CD4-positive, alpha-beta T cell (primary cell): ENCODE data around the gene CTBP1. TPM values are rescaled to one million over a fixed set of nuclear protein-coding genes. Genes with fewer than 3 reads are reported as not detected.
A peak's percentile ranks its signal among the peaks of the same experiment; 100 is the strongest.

Experiments used
- ATAC-seq: fragments of 200-7000 bp; cut with Tn5 transposase; one replicate; pipeline ENCODE4 v1.10.0; 2022; ENCODE audit warnings: mild to moderate bottlenecking; ENCODE audit not compliant: poor library complexity
- CTCF ChIA-PET: fragments of 350-600 bp; sonication (Branson Sonifier 250); formaldehyde crosslinking; loops from one replicate; lab custom pipeline; 2021; ENCODE audit warnings: antibody characterized with exemption, inconsistent platforms; lab: Charles Lee
- POLR2A ChIA-PET: fragments of 350-600 bp; sonication (Branson Sonifier 250); formaldehyde crosslinking; loops from one replicate; lab custom pipeline; 2021; ENCODE audit warnings: antibody characterized with exemption, inconsistent platforms; lab: Charles Lee
- DNase-seq, 14 experiments: peaks; one replicate each; pipeline ENCODE4 v3.0.0-alpha.2; 2013 to 2020; ENCODE audit warnings: mixed read lengths in 2 of 14
- H3K27ac ChIP-seq, 2 donors: one replicate each; pipeline versions ENCODE4 v1.5.1 to v1.7.0; 2013; ENCODE audit warnings: low read length in 2 of 2, low read depth in 1 of 2, mild to moderate bottlenecking in 1 of 2
- H3K27me3 ChIP-seq, 2 experiments: 1 replicate in 1 of 2; 2 replicates in 1 of 2; pipeline versions ENCODE4 v1.6.1 to v1.7.0; 2013; ENCODE audit warnings: low read length in 2 of 2, control low read depth in 1 of 2, mild to moderate bottlenecking in 1 of 2, moderate library complexity in 1 of 2; ENCODE audit not compliant: insufficient read depth in 2 of 2, control insufficient read depth in 1 of 2
- H3K36me3 ChIP-seq: one replicate; pipeline ENCODE4 v1.6.1; 2013; ENCODE audit warnings: low read length, control low read depth; ENCODE audit not compliant: insufficient read depth
- H3K4me1 ChIP-seq: one replicate; pipeline ENCODE4 v1.6.1; 2013; ENCODE audit warnings: low read length, control low read depth; ENCODE audit not compliant: insufficient read depth
- H3K4me3 ChIP-seq: one replicate; pipeline ENCODE4 v1.5.1; 2013; ENCODE audit warnings: mild to moderate bottlenecking, low read length, moderate library complexity
- H3K9me3 ChIP-seq, 2 experiments: 1 replicate in 1 of 2; 2 replicates in 1 of 2; pipeline versions ENCODE4 v1.6.1 to v1.7.0; 2013; ENCODE audit warnings: low read length in 2 of 2, mild to moderate bottlenecking in 2 of 2, control low read depth in 1 of 2, moderate library complexity in 1 of 2; ENCODE audit not compliant: control insufficient read depth in 1 of 2, insufficient read depth in 1 of 2
- H3K27ac Mint-ChIP-seq: one replicate; pipeline ENCODE4 v1.8.0; 2020; ENCODE audit warnings: mixed read lengths
- H3K27me3 Mint-ChIP-seq: one replicate; pipeline ENCODE4 v1.8.0; 2021; ENCODE audit warnings: mixed read lengths
- H3K36me3 Mint-ChIP-seq: one replicate; pipeline ENCODE4 v1.8.0; 2021; ENCODE audit warnings: low read depth, mixed read lengths
- H3K4me1 Mint-ChIP-seq: one replicate; pipeline ENCODE4 v1.8.0; 2021; ENCODE audit warnings: low read depth, mixed read lengths
- H3K4me3 Mint-ChIP-seq: one replicate; pipeline ENCODE4 v1.8.0; 2020; ENCODE audit warnings: mild to moderate bottlenecking, mixed read lengths
- H3K9me3 Mint-ChIP-seq: one replicate; pipeline ENCODE4 v1.8.0; 2020; ENCODE audit warnings: mixed read lengths
- CTCF ChIP-seq: fragments of 200-600 bp; IDR thresholded peaks from one replicate; pipeline ENCODE4 v1.8.0; 2022; ENCODE audit warnings: antibody characterized with exemption, mild to moderate bottlenecking
- intact Hi-C, 2 experiments: fragments of 100-400 bp; cut with DNase I in 1 of 2; cut with micrococcal nuclease in 1 of 2; formaldehyde crosslinking; loops; one replicate each; pipeline versions ENCODE4 v1.15.1 to v1.9.0; 2023 to 2025; cut with DNase I, micrococcal nuclease
- total RNA-seq, 174 experiments: library from RNA in 2 of 174; stranded (reverse) in 2 of 174; gene quantifications; one replicate each; pipeline ENCODE4 v1.2.3 and lab custom pipeline; 2021 to 2026

CTBP1 gene
- total RNA-seq, 2 experiments from 2014 or later: 132 to 148 TPM

- Histone ChIP-seq H3K9me3 (peaks cover 0 to 7% of the 10 kb centered on the region in 2 experiments), H3K36me3 (peaks cover 13% of the 10 kb centered on the region), H3K27ac (no peak overlapping the region), H3K4me1 (peaks cover 36% of the 10 kb centered on the region), H3K27me3 (no peaks in the 10 kb centered on the region), H3K4me3 (no peak overlapping the region)
- TF ChIP-seq CTCF: no peak
- POLR2A ChIA-PET: no interaction called here
- no peak overlapping the region for H3K4me3 Mint-ChIP-seq
- H3K36me3 Mint-ChIP-seq: peaks cover 5% of the 10 kb centered on the region
- intact Hi-C loops: no loop called here
- peak in 1 of 14 experiments; percentile 8 for DNase-seq
- no peaks in the 10 kb centered on the region for H3K9me3 Mint-ChIP-seq
- no peaks in the 10 kb centered on the region for H3K27me3 Mint-ChIP-seq
- ATAC-seq: no peak
- H3K4me1 Mint-ChIP-seq: peaks cover 14% of the 10 kb centered on the region
- CTCF ChIA-PET: interaction anchor here (1.4 kb wide), 1 partner anchor 29 kb away, joined by 4 read pairs; no protein-coding TSS in a partner anchor
- no peak overlapping the region for H3K27ac Mint-ChIP-seq
Observed at GRCh38 chr4:1196421-1197183, 52.3 kb downstream of the CTBP1 start.

GRCh38 chr4:1195891-1196401 lies 53.0 kb downstream of the CTBP1 start:
- intact Hi-C loops: no loop called here
- peaks cover 5% of the 10 kb centered on the region for H3K36me3 Mint-ChIP-seq
- CTCF ChIA-PET: no interaction called here
- H3K27me3 Mint-ChIP-seq: no peaks in the 10 kb centered on the region
- H3K4me3 Mint-ChIP-seq: no peak overlapping the region
- Histone ChIP-seq H3K36me3 (peaks cover 13% of the 10 kb centered on the region), H3K4me3 (no peak overlapping the region), H3K27ac (no peak overlapping the region), H3K27me3 (no peaks in the 10 kb centered on the region), H3K4me1 (peaks cover 29% of the 10 kb centered on the region), H3K9me3 (peaks cover 0 to 10% of the 10 kb centered on the region in 2 experiments)
- POLR2A ChIA-PET: no interaction called here
- DNase-seq (no peak), ATAC-seq (no peak)
- H3K27ac Mint-ChIP-seq: no peak overlapping the region
- peaks cover 8% of the 10 kb centered on the region for H3K4me1 Mint-ChIP-seq
- H3K9me3 Mint-ChIP-seq: no peaks in the 10 kb centered on the region
- TF ChIP-seq CTCF: no peak

GRCh38 chr4:1195109-1195671 lies 53.7 kb downstream of the CTBP1 start:
- CTCF ChIA-PET: no interaction called here
- H3K36me3 Mint-ChIP-seq: peaks cover 5% of the 10 kb centered on the region

More at GRCh38 chr4:1195109-1195671, 53.7 kb downstream of the CTBP1 start:
- no peak overlapping the region for H3K27ac Mint-ChIP-seq
- TF ChIP-seq CTCF: no peak
- DNase-seq (peak in 1 of 14 experiments; percentile 12), ATAC-seq (no peak)
- intact Hi-C loops: no loop called here
- POLR2A ChIA-PET: no interaction called here
- no peaks in the 10 kb centered on the region for H3K27me3 Mint-ChIP-seq
- peaks cover 8% of the 10 kb centered on the region for H3K4me1 Mint-ChIP-seq
- H3K4me3 ChIP-seq: no peak overlapping the region
- no peak overlapping the region for H3K27ac ChIP-seq
- peaks cover 13% of the 10 kb centered on the region for H3K36me3 ChIP-seq
- H3K27me3 ChIP-seq: no peaks in the 10 kb centered on the region
- no peaks in the 10 kb centered on the region for H3K9me3 Mint-ChIP-seq
- peaks cover 0 to 10% of the 10 kb centered on the region in 2 experiments for H3K9me3 ChIP-seq
- peaks cover 22% of the 10 kb centered on the region for H3K4me1 ChIP-seq
- H3K4me3 Mint-ChIP-seq: no peak overlapping the region
